ENCODE results near the gene SUGCT.

The SUGCT gene

GRCh38 chr7:40694026-40694809, 559.4 kb downstream of the SUGCT start:
- no peak for DNase-seq (ENCODE audit: low read depth)

GRCh38 chr7:40694991-40695390, 560.2 kb downstream of the SUGCT start:
- no peak for DNase-seq (ENCODE audit: low read depth)

GRCh38 chr7:40697653-40698052, 562.8 kb downstream of the SUGCT start:
- no peak for DNase-seq (ENCODE audit: low read depth)

GRCh38 chr7:40698214-40698920, 563.6 kb downstream of the SUGCT start:
- no peak for DNase-seq (ENCODE audit: low read depth)

GRCh38 chr7:40698921-40699260, 564.1 kb downstream of the SUGCT start:
- DNase-seq (ENCODE audit: low read depth): no peak

GRCh38 chr7:40700653-40701421, 566.0 kb downstream of the SUGCT start:
- DNase-seq (ENCODE audit: low read depth): no peak

GRCh38 chr7:40701836-40702551, 567.2 kb downstream of the SUGCT start:
- no peak for DNase-seq (ENCODE audit: low read depth)

GRCh38 chr7:40704172-40704571, 569.4 kb downstream of the SUGCT start:
- DNase-seq (ENCODE audit: low read depth): no peak

- no peak for DNase-seq (ENCODE audit: low read depth)
Observed at GRCh38 chr7:40706829-40707228, 572.0 kb downstream of the SUGCT start.

- no peak for DNase-seq (ENCODE audit: low read depth)
Observed at GRCh38 chr7:40709062-40709964, 574.5 kb downstream of the SUGCT start.

- DNase-seq (ENCODE audit: low read depth): no peak
Observed at GRCh38 chr7:40711706-40712105, 576.9 kb downstream of the SUGCT start.

GRCh38 chr7:40714363-40715052, 579.7 kb downstream of the SUGCT start:
- no peak for DNase-seq (ENCODE audit: low read depth)

- DNase-seq (ENCODE audit: low read depth): no peak
Observed at GRCh38 chr7:40715053-40715430, 580.2 kb downstream of the SUGCT start.

- DNase-seq (ENCODE audit: low read depth): no peak
Observed at GRCh38 chr7:40716052-40716451, 581.2 kb downstream of the SUGCT start.

- DNase-seq (ENCODE audit: low read depth): no peak
Observed at GRCh38 chr7:40717242-40717641, 582.4 kb downstream of the SUGCT start.

- DNase-seq (ENCODE audit: low read depth): no peak
Observed at GRCh38 chr7:40720416-40720815, 585.6 kb downstream of the SUGCT start.

- no peak for DNase-seq (ENCODE audit: low read depth)
Observed at GRCh38 chr7:40721342-40721949, 586.6 kb downstream of the SUGCT start.

- DNase-seq (ENCODE audit: low read depth): no peak
Observed at GRCh38 chr7:40722242-40722641, 587.4 kb downstream of the SUGCT start.

GRCh38 chr7:40723829-40724228, 589.0 kb downstream of the SUGCT start:
- DNase-seq (ENCODE audit: low read depth): no peak

GRCh38 chr7:40726559-40726958, 591.8 kb downstream of the SUGCT start:
- DNase-seq (ENCODE audit: low read depth): no peak
